ENCODE measurements around the gene ADCY3.

- TF ChIP-seq REST (IDR thresholded peaks at IDR 0.05; ENCODE audit: low read depth), result no peak
- TF ChIP-seq YY1 (IDR thresholded peaks at IDR 0.05; ENCODE audit: low read depth), result no peak
These were observed 6.1 kb downstream of the ADCY3 start for GRCh38 chr2:24913911-24914310.
